AG09309 (cell line): ENCODE data around the gene NPEPL1.

ENCODE experiments used
- DNase-seq: peaks from one replicate; pipeline ENCODE4 v3.0.0-alpha.2; 2010; ENCODE audit warnings: low read depth
- H3K4me3 ChIP-seq: 2 replicates; pipeline ENCODE4 v1.5.1; 2011; ENCODE audit warnings: mild to moderate bottlenecking, low read depth, low read length, moderate library complexity; ENCODE audit not compliant: control insufficient read depth
- TF ChIP-seq, protein P1 (sequence below): IDR thresholded peaks from 2 replicates; pipeline ENCODE4 v1.5.1; 2011; ENCODE audit warnings: mild to moderate bottlenecking, low read depth, low read length, inconsistent platforms; ENCODE audit not compliant: insufficient read depth, control insufficient read depth; ENCODE audit errors: missing control alignments

Gene NPEPL1

DNA sequence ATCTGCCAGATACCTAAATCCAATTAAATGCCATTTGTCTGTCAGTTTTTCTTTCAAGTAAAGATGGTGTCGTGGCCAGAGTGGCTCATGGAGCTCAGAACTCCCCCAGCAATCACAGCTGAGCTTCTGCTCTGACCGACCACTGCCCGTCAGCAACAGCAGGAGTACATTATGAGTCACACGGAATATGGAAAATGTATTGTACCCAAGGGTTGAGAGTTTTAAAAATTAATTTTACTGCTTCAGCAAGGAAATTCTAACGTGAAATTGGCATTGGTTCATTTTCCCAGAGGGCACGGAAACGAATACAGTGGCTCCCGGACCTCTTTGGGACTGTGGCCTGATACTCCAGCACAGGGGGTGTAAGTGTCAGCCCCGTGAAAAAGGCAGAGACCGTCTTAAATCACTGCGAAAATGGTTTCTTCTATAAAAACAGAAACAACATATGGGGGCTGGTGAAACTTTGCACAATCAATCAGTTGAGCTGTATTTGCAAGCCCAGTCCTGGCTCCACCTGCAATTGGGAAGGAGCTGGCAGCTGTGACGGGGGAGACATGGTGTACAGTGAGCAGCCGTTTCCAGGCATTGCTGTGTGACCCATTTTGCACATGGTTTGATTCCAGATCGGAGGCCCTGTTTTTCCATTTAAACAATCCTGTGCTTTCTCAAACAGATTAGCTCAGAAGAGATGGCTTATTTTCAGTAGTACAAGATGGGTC, 12.8 kb downstream of the NPEPL1 start:
- TF ChIP-seq, protein P1, sequence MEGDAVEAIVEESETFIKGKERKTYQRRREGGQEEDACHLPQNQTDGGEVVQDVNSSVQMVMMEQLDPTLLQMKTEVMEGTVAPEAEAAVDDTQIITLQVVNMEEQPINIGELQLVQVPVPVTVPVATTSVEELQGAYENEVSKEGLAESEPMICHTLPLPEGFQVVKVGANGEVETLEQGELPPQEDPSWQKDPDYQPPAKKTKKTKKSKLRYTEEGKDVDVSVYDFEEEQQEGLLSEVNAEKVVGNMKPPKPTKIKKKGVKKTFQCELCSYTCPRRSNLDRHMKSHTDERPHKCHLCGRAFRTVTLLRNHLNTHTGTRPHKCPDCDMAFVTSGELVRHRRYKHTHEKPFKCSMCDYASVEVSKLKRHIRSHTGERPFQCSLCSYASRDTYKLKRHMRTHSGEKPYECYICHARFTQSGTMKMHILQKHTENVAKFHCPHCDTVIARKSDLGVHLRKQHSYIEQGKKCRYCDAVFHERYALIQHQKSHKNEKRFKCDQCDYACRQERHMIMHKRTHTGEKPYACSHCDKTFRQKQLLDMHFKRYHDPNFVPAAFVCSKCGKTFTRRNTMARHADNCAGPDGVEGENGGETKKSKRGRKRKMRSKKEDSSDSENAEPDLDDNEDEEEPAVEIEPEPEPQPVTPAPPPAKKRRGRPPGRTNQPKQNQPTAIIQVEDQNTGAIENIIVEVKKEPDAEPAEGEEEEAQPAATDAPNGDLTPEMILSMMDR: no peak
- DNase-seq: no peak
- H3K4me3 ChIP-seq: no peak overlapping the region

DNA sequence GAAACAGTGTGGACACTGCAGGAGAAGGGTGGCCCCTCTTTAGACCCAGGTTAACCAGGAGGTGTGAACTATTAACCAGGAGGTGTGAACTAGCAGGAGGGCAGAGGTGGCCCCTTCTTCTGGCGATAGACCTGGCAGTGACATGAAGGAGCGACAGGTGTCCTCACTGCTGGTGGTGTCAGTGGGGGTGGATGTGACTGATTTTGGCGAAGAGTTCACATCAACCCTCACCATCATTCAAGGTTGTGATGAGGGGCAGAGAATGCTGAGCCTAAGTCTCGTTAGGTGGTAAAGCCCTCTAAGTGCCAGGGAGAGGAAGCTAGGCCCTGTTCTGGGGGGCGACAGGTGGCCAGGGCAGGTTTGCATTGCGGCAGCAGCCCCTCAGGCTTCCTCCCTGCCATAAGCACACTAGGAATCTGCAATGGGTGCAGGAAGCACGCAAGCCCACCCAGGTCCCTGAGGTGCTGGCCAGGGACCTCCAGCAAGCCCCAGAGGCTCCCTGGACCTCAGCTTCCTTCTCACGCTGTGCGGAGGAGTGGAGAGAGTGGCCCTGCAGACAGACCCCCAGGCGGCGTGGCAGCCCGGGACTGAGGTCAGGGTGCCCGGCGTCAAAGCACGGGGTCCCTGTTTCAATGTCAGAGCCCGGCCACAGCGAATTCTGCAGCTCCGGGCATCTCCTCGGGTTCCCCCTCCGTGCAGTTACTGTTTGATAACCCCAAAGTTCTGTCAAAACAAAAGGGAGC, 13.7 kb downstream of the NPEPL1 start:
- DNase-seq: no peak

DNA sequence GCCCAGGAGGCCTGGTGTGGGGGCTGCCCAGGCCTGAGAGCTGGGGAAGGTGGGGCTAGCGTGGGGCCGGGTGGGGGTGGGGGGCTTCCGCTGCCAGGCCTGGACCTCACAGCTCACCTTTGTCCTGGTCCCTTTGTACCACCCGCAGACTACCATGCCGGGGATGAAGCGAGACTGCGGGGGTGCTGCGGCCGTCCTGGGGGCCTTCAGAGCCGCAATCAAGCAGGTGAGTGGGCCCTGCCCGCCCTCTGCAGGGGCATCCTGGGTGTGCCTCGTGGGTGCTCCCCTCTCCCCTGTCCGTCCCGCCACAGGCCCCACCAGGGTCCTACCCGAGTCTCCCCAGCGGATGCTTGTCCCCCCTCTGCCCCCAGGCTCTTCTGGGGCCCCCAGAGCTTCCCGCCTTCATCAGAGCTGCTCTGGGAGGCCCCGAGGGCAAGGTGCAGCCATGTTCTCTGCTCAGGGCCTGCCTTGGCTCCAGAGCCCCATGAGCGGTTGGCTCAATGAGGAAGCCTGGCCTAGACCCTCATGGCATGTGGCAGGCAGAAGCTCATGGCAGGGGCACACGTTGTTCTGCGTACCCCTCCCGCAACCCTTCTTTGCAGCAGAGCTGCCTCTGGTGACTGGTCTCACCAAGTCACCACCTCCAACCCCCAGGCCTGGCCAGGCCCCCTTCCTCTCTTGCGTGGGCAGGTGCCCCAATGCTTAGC, 14.5 kb downstream of the NPEPL1 start:
- DNase-seq: no peak
- TF ChIP-seq, protein P1: no peak
- H3K4me3 ChIP-seq: no peak overlapping the region

More for the DNA sequence above, 13.7 kb downstream of the NPEPL1 start:
- TF ChIP-seq, protein P1: no peak
- no peak overlapping the region for H3K4me3 ChIP-seq

DNA sequence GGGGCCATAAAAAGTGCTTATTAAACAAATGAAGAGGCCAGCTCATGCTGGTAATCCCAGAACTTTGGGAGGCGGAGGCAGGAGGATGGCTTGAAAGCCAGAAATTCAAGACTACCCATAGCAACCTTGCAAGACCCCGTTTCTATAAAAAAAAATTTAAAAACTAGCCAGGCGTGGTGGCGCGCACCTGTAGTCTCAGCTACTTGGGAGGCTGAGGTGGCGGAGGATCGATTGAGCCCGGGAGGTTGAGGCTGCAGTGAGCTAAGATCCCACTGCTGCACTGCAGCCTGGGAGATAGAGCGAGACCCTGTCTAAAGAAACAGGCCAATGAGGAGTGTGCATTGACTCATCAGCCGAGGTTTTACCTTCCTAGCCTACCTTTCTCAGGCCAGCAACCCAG, 15.2 kb downstream of the NPEPL1 start:
- DNase-seq: no peak
- TF ChIP-seq, protein P1: no peak
- H3K4me3 ChIP-seq: no peak overlapping the region

DNA sequence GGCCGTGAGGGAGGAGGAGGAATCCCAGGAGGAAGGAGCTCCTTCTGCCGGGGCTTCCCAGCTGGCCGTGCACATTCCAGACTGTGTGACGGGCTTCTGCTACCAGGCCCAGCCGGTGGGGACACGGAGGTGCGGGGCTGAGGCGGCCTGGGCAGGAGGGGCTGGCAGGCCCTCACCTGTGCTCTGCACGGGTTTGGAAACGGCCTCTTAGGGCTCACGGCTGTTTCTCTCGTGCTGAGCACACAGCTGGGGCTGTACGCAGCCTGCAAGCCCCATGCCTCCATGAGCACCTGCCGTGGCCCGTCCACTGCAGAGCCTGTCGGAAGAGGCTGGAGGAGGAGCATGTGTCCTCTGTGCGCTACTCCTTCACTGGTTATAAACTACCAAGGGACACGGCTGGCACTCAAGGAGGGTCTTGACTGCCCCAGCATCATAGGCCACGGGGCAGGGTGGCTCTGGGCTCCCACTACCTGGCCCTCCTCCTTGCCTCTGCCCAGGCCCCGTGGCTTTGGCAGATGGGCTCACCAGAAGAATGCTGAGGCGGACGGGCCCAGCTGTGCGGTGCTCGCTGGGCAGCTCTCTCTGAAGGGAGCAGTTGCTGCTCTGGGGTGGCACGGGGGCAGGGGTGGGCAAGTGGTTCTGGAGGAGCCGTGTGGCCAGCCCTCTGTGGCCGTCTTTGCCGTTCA, 15.8 kb downstream of the NPEPL1 start:
- no peak overlapping the region for H3K4me3 ChIP-seq
- TF ChIP-seq, protein P1: no peak
- no peak for DNase-seq

DNA sequence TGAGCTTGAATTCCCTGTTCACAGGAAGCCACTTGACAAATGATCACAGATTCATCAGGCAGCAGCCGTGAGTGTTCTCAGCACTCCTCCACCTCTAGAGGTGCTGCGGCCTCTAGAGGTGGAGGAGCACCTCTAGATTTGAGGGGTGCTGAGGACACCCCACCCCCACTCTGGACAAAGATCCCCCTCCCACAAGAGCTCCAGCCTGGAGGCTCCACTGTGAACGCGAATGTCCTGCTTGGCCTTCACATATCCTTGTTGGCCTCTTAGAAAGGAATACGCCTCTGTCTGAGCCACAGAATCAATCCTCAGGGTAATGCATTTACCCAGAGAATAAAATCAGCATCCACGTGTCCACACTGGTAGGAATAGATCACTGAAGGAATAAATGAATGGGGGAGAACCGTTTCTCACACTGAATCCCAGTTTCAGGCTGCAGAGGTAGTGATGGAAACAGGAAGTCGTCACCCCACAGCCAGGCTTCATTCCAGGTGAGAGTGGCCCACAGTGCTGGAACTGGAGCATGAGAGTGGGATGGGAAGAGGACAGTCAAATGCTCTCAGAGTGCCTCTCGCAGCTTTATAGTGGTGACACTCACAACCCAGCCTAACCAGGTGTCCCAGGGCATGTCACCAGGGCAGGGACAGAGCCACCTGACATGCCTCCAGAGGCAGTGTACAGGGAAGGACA, 16.6 kb downstream of the NPEPL1 start:
- no peak for DNase-seq
- H3K4me3 ChIP-seq: no peak overlapping the region
- TF ChIP-seq, protein P1: no peak
